Mucosa of descending colon (tissue), 3 donors: Measurements from ENCODE around the gene APBA2. TPM values are rescaled to one million over a fixed set of nuclear protein-coding genes. Genes with fewer than 3 reads are reported as not detected.

Experiments
- ATAC-seq: fragments of 200-7000 bp; cut with Tn5 transposase; one replicate; pipeline ENCODE4 v1.9.1; 2020; ENCODE audit warnings: mild to moderate bottlenecking, moderate library complexity
- DNase-seq, 3 donors: peaks; one replicate each; pipeline ENCODE4 v3.0.0-alpha.2; 2020
- H3K36me3 ChIP-seq: fragments of 200-600 bp; one replicate; pipeline ENCODE4 v1.8.0; 2021; ENCODE audit warnings: low read depth, mild to moderate bottlenecking
- H3K4me1 ChIP-seq: fragments of 200-600 bp; one replicate; pipeline ENCODE4 v1.8.0; 2021; ENCODE audit warnings: low read depth, mild to moderate bottlenecking
- H3K4me3 ChIP-seq: fragments of 200-600 bp; one replicate; pipeline ENCODE4 v1.8.0; 2021; ENCODE audit warnings: mild to moderate bottlenecking
- H3K9me3 ChIP-seq: fragments of 200-600 bp; one replicate; pipeline ENCODE4 v1.8.0; 2021; ENCODE audit warnings: mild to moderate bottlenecking
- CTCF ChIP-seq: fragments of 200-600 bp; IDR thresholded peaks from one replicate; pipeline ENCODE4 v1.8.0; 2022; ENCODE audit warnings: antibody characterized with exemption, mild to moderate bottlenecking
- intact Hi-C, 2 donors: fragments of 100-400 bp; cut with DNase I in 1 of 2; cut with micrococcal nuclease in 1 of 2; formaldehyde crosslinking; loops; one replicate each; pipeline versions ENCODE4 v1.11.0 to v1.11.1; 2022; cut with DNase I, micrococcal nuclease
- total RNA-seq, 3 donors: library from RNA; stranded (reverse); fragmentation: NEBNext Ultra II Directional in 2 of 3; extraction: Animal tissue kit (Norgen Biotek cat#: 25700) in 2 of 3; gene quantifications; one replicate each; pipeline versions ENCODE4 v1.2.1 to v1.2.4, GENCODE V29; 2021 to 2023
- donor health status: DM: no; HTN: no; CAD: no; lungs with moderate emphysema.
- donor health status: DM: no; HTN: no; CAD: no.
- donor health status: DM: no; HTN: yes; CAD: no.

APBA2 gene
- total RNA-seq, 3 donors from 2014 or later, result 0.69 to 2.0 (median 1.2) TPM

- ATAC-seq (no peak), DNase-seq (no peak)
- no peak for TF ChIP-seq CTCF
- Histone ChIP-seq H3K4me3 (no peak overlapping the region), H3K9me3 (no peaks in the 10 kb centered on the region), H3K36me3 (no peaks in the 10 kb centered on the region), H3K4me1 (no peaks in the 10 kb centered on the region)
- intact Hi-C loops, result no loop called here
Observed at GRCh38 chr15:29133791-29134190, 248.0 kb downstream of the APBA2 start.

- intact Hi-C loops, result no loop called here
Observed at GRCh38 chr15:29134239-29134638, 248.5 kb downstream of the APBA2 start.

GRCh38 chr15:29134641-29135308 is 249.0 kb downstream of the APBA2 start:
- intact Hi-C loops, result no loop called here
- no peaks in the 10 kb centered on the region for H3K36me3 ChIP-seq
- DNase-seq, result peak in 1 of 3 donors; percentile 23
- no peak for TF ChIP-seq CTCF
- no peaks in the 10 kb centered on the region for H3K4me1 ChIP-seq
- H3K4me3 ChIP-seq, result no peak overlapping the region
- no peak for ATAC-seq
- no peaks in the 10 kb centered on the region for H3K9me3 ChIP-seq

More at GRCh38 chr15:29134239-29134638, 248.5 kb downstream of the APBA2 start:
- no peak overlapping the region for H3K4me3 ChIP-seq
- no peaks in the 10 kb centered on the region for H3K4me1 ChIP-seq
- no peak for ATAC-seq
- peak in 2 of 3 donors; percentile 14 to 34 for DNase-seq
- no peaks in the 10 kb centered on the region for H3K9me3 ChIP-seq
- no peak for TF ChIP-seq CTCF
- no peaks in the 10 kb centered on the region for H3K36me3 ChIP-seq

- ATAC-seq (no peak), DNase-seq (no peak)
- H3K36me3 ChIP-seq, result no peaks in the 10 kb centered on the region
- H3K4me3 ChIP-seq, result no peak overlapping the region
- no peak for TF ChIP-seq CTCF
- no peaks in the 10 kb centered on the region for H3K4me1 ChIP-seq
- no peaks in the 10 kb centered on the region for H3K9me3 ChIP-seq
- intact Hi-C loops, result no loop called here
Observed at GRCh38 chr15:29135309-29135657, 249.5 kb downstream of the APBA2 start.

- DNase-seq (peak in 1 of 3 donors; percentile 34), ATAC-seq (no peak)
- intact Hi-C loops, result no loop called here
- no peak for TF ChIP-seq CTCF
- Histone ChIP-seq H3K9me3 (no peaks in the 10 kb centered on the region), H3K36me3 (no peaks in the 10 kb centered on the region), H3K4me1 (no peaks in the 10 kb centered on the region), H3K4me3 (no peak overlapping the region)
Observed at GRCh38 chr15:29135702-29136646, 250.2 kb downstream of the APBA2 start.
